ENCODE data around the gene LYSMD3.
"Not testable (repeated sequence)": the region's sequence is repeated elsewhere in the genome, so short reads cannot be mapped to it uniquely, and the experiment has no call there.

The LYSMD3 gene

DNA sequence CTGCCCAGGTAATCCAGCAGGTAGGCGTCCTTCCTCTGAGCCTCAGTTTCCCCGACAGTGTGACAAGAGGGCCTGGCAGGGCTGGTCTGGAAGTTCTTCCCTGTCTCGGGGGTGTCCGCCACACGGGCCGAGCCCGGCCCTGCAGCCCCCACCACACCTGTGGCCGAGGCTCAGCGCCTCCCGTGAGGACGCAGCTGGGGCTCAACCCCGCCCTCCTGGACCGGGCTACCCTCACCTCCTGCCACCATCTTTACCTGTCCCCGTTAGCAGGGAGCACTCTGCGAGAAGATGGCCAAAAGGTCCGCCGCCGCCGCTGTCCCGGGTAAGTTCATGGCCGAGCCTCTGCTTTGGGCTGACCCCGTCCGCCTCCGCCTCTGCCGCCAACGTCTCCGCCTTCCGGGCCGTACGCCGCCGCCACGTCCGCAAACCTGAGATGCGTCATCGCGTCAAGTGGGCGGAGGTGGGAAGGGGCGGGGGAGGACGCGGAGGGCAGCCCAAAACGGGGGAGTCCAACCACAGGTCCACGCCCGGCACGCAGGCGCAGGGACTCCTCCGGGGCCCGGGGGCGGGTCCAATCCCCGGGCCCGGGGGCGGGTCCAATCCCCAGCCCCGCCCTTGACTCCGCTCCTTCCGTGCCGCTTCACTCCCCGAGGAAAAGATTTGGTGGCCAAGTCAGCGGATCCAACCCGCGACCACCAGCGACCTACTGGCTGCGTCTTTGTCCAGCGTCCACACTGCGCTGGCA, at the start of gene LYSMD3:
LYSMD3 (minus strand) TSS at position 391 of the 745 bp plus-strand sequence. CDS start 4,295 bp downstream, outside the sequence.
- peak; percentile 98 for DNase-seq (ENCODE audit: low read depth)

DNA sequence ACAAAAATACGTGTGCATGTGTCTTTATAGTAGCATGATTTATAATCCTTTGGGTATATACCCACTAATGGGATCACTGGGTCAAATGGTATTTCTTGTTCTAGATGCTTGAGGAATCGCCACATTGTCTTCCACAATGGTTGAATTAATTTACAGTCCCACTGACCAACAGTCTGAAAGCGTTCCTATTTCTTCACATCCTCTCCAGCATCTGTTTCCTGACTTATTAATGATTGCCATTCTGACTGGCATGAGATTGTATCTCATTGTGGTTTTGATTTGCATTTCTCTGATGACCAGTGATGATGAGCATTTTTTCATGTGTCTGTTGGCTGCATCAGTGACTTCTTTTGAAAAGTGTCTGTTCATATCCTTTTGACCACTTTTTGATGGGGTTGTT, 47.2 kb upstream of the LYSMD3 start:
- not testable (repeated sequence) for DNase-seq (ENCODE audit: low read depth)

DNA sequence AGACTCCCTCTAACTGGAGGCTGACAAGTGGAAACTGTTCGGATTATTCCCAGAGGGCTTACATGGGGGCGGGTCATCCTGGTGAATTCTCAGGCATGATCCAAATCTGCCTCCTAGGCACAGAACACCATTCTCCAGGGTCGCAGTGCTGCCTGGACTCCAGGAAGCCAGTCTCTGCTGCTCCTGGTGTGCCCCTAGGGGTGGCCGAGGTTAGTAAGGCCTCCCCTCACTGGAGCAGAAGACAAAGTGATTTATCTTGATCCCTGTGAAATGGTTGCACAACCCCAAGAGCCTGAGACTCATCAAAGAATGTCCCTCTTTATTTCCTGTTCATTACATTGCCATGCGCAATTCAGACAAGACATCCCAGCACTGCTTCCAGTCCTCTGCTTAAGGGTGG, 46.3 kb upstream of the LYSMD3 start:
- no peak for DNase-seq (ENCODE audit: low read depth)

DNA sequence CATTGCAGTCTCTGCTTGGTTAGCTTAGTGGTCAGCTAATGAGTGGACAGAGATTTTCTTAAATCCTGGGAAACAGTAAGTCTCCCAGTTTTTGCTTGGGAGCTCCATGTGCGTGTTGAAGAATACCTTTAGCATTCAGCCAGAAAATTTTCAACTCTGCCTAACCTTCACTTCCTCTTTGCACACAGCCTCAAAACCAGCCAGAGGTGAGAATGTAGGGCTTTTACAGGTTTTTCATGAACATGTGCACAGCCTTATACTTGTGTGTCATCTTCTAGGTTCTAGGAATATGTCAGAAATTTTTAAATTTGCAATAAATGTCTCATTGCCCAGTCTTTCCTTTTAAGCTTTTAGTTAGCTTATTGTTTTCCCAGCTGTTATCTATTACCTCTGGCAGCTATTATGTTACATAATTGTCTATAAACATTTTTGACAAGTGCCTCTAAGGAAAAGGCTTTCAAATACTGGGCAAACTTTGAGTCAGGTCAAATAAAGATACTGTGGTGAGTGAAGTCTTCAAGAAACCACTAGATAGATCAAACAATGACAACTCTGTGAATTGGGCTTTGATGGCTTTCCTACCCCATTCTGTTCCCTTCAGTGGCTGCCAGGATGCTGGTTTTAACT, 41.9 kb upstream of the LYSMD3 start:
- no peak for DNase-seq (ENCODE audit: low read depth)

DNA sequence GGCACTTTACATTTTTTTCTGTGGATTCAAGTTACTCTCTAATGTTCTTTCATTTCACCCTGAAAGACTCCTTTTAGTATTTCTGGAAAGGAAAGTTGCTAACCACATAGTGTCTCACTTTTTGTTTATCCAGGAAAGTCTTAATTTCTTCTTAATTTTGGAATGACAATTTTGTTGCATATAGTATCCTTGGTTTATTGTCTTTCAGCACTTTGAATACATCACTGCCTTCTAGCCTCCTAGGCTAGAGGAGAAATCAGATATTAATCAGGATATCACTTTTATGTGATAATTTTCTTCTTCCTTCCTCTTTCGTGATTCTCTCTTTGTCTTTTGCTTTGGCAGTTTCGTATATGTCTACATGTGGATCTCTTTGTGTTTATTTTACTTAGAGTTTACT, 40.6 kb upstream of the LYSMD3 start:
- DNase-seq (ENCODE audit: low read depth) = no peak

- DNase-seq (ENCODE audit: low read depth) = no peak
These were observed 39.7 kb upstream of the LYSMD3 start for GRCh38 chr5:90569084-90569483.

DNA sequence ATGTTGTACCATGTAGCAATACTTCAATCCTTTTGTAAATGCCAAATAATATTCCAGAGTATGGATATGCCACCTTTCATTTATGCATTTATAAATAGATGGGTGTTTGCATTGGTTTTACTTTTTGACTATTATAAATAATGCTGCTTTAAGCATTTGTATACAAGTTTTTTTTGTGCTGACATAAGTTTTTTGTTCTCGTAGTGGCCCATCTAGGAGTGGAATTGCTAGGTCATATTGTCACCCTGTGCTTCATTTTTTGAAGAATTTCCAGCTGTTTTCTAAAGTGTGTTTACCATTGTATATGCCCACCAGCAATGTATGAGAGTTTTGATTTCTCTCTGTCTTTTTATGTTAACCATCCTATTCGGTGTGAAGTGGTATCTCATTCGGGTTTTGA, 36.1 kb upstream of the LYSMD3 start:
- DNase-seq (ENCODE audit: low read depth) = no peak

DNA sequence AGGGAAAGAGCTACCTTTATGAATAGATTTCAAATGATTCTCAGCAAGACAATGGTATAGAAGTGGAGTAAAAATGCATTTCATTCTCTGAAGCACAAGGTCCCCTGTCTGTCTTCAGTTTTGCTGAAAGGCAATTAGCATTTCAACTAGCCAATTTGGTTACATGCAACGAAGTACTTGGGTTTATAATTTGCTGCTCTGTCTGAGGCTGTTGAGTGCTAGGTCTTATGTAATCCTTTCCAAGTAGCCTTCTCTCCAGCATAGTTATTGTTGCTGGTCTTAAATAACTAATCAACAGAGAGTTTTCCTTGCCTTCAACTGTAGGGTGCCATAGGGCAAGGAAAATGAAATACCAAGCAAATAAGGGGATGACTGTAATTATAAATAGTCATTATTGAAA, 33.7 kb upstream of the LYSMD3 start:
- DNase-seq (ENCODE audit: low read depth) = no peak

DNA sequence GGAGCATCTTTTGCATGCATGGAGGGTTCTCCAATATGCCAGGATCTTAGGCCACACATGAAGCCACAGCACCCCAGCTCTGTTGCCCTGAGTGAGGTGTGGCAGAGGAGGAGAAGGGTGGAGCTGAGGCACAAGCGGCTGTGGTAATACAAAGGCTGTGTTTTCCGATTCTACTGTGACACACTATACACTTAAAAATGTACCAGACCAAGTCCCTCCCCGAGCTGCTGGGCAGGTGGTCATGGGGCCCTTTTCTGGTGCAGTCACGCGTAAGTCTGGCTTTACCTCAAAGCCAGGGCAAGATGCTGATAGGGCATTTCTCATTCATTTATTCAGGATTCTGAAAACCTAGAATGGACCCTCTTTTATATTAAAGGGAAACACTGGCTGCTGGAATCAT, 33.0 kb upstream of the LYSMD3 start:
- no peak for DNase-seq (ENCODE audit: low read depth)

- no peak for DNase-seq (ENCODE audit: low read depth)
These were observed 32.4 kb upstream of the LYSMD3 start for GRCh38 chr5:90561766-90562165.

- DNase-seq (ENCODE audit: low read depth) = no peak
These were observed 31.4 kb upstream of the LYSMD3 start for GRCh38 chr5:90560771-90561170.

- DNase-seq (ENCODE audit: low read depth) = peak; percentile 1
These were observed 29.2 kb upstream of the LYSMD3 start, which contains the start of gene ADGRV1 for GRCh38 chr5:90558344-90559192. TSS of gene ADGRV1 (plus strand) at chr5:90558797. CDS start at chr5:90558896, 99 bp downstream.

DNA sequence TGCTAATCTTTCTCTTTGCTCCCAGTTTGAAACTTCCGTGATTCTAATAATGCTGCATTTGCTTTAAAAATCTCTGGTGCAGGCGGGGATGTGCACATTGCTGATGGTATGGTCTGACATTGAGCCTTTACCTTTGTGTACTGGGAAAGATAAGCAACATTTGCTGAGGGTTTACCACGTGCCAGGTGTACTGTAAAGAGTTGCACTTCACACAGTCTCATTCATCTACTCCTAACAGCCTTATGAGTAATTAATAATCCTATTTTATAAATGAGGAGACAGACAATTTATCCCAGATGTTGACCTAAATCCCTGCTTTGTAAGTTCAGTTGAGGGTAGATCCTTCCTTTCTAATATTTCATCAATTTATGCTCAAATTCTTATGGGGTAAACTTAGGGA, 28.5 kb upstream of the LYSMD3 start:
- no peak for DNase-seq (ENCODE audit: low read depth)

DNA sequence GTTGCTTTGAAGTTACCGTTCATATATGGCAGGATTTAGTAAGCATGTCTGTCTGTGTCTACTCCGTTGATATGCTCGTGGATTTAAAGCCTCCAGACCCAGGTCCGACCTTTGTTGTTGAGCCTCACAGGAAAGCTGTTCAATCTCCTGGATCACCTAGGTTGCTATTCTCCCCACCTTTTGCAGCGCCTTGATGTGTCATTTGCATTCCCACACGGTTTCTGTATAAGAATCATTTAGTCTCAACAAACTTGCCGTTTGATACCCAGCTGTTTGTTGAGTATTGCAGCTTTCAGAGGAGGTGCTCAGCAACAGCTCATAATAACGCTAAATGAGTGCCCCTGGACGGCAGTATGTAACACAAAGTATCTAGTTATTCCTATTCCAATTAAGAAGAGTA, 28.0 kb upstream of the LYSMD3 start:
- DNase-seq (ENCODE audit: low read depth) = no peak

DNA sequence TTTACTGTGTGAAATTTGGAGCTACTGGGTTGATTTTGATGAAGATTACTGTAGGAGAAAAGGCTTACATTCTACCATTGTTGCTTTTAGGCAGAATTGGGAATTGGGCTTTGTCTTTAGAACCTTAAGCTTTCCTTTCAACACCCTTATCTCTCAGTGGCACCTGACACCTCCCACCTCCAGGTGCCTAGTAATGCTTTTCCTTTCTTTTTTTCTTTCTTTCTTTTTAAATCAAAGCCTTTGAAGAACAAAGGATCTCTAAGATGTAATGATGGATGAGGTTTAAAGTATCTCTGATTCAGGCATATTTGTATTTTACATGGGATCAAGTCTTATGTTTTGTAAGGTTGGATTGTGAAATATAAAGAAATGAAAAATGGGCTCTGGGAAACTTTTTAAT, 26.3 kb upstream of the LYSMD3 start:
- no peak for DNase-seq (ENCODE audit: low read depth)

DNA sequence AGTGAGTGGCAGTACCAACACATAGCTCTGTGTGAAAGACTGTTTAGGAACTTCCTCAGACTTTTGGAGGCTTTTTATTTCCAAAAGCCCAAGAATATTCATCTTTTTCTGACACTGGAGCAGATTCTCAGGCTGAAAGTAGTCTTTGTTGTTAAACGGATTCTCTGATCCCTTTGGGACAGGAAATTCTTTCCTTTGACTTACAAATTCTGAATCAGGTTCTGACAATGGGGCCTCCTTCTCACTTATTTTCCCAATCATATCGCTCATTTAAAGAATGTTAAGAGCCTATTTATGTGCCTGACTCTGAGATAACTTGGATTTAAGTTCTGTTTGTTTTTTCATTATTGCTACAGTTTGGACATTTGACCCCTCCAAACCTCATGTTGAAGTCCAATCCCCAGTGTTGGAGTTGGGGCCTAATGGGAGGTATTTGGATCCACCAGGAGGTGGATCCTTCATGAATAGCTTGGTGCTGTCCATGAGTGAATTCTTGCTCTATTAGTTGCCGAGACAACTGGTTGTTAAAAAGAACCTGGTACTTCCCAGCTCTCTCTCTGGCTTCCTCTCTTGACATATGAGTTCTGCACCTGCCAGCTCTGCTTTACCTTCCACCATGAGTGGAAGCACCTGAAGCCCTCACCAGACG, 25.1 kb upstream of the LYSMD3 start:
- DNase-seq (ENCODE audit: low read depth) = no peak

DNA sequence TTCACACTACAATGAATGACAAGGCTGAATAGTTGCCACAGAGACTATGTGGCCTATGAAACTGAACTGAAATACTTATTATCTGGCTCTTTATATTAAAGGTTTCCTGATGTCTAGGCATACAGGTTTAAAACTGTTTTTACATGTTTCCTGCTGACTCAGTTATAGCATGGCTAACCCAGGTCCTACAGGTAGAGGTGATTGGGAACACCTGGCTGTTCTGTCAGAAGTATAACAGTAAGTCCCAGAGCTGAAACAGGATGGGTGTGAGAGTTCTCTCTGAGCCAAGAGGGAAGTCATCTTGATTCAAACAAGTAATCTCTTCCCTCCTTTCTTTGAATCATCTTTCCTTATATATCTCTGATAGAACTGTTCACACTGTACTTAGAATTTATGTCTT, 24.3 kb upstream of the LYSMD3 start:
- DNase-seq (ENCODE audit: low read depth) = no peak

DNA sequence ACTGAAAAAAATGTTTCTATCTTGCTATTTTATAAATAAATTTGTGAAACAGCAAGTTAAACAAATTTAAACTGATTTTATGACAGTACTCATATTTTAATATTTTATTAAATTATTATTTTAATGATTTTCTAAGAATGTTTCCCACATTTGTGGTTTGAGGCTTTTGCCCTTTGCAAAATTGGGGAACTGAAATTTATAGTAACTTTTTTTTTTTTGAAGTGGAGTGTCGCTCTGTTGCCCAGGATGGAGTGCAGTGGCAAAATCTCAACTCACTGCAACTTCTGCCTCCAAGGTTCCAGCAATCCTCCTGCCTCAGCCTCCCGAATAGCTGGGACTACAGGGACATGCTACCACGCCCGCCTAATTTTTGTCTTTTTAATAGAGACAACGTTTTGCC, 22.0 kb upstream of the LYSMD3 start:
- DNase-seq (ENCODE audit: low read depth) = no peak

DNA sequence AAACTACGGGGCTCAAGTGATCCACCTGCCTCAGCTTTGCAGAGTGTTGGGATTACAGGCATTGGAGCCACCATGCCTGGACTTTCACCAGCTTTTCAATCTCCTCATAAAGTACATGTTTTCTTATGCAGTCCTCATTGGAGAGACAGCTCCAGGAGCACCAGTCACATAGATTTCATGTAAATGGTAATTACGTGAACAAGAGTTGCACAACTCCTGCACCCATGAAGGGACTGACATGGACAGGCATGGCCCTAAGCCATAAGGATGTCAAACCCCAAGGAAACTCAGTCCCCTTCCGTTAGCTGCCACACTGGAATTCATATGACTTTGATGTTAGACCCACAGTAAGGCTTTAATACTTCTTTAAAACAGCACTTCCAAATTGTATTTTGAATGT, 21.6 kb upstream of the LYSMD3 start:
- no peak for DNase-seq (ENCODE audit: low read depth)

DNA sequence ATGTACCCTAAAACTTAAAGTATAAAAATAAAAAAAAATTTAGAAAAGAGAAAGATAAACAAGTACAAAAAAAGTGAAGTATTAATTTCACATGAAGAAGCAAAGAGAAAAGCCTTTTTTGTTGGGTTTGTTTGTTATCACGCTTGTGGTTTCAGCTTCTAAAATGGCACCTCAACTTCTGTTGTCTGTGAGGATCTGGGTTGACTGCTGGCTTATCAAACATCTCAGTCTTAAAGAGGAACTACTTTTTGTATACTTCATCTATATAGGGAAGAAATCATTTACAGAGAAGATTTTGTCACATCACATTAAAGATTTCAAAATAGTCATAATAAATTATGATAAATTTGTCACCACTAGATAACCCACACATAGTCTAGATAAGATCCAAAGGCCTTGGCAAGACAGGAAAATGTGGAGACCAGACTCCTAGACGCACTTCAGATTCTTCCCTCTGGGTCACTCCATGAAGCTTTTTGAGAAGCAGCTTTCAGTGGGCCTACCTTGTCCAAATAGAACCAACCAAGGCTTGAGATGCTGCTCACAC, 20.4 kb upstream of the LYSMD3 start:
- DNase-seq (ENCODE audit: low read depth) = no peak

- DNase-seq (ENCODE audit: low read depth) = no peak
These were observed 19.8 kb upstream of the LYSMD3 start for GRCh38 chr5:90549223-90549622.

GRCh38 chr5:90548069-90548593, 18.7 kb upstream of the LYSMD3 start:
- DNase-seq (ENCODE audit: low read depth) = no peak
